Osteocyte (in vitro differentiated cells): ENCODE data around the gene TSPAN31. TPM values are rescaled to one million over a fixed set of nuclear protein-coding genes. Genes with fewer than 3 reads are reported as not detected.
A peak's percentile ranks its signal among the peaks of the same experiment; 100 is the strongest.

ENCODE experiments used
- DNase-seq: peaks from one replicate; pipeline ENCODE4 v3.0.0; 2021; ENCODE audit warnings: mixed read lengths; ENCODE audit not compliant: unreplicated experiment; ENCODE audit errors: extremely low spot score
- H3K27ac Mint-ChIP-seq: one replicate; pipeline ENCODE4 v1.8.0; 2021; ENCODE audit warnings: mild to moderate bottlenecking, mixed read lengths; ENCODE audit not compliant: unreplicated experiment
- H3K27me3 Mint-ChIP-seq: one replicate; pipeline ENCODE4 v1.8.0; 2021; ENCODE audit warnings: mixed read lengths; ENCODE audit not compliant: unreplicated experiment
- H3K36me3 Mint-ChIP-seq: one replicate; pipeline ENCODE4 v1.8.0; 2021; ENCODE audit warnings: mixed read lengths; ENCODE audit not compliant: unreplicated experiment
- H3K4me1 Mint-ChIP-seq: one replicate; pipeline ENCODE4 v1.8.0; 2021; ENCODE audit warnings: mixed read lengths; ENCODE audit not compliant: unreplicated experiment
- H3K4me3 Mint-ChIP-seq: one replicate; pipeline ENCODE4 v1.8.0; 2021; ENCODE audit warnings: mild to moderate bottlenecking, moderate library complexity, mixed read lengths; ENCODE audit not compliant: unreplicated experiment
- H3K9me3 Mint-ChIP-seq: one replicate; pipeline ENCODE4 v1.8.0; 2021; ENCODE audit warnings: mixed read lengths; ENCODE audit not compliant: unreplicated experiment
- total RNA-seq: library from RNA; stranded (reverse); gene quantifications from 2 replicates; pipeline ENCODE4 v1.2.1, GENCODE V29; 2021
- TF ChIP-seq, protein P1 (sequence below): fragments of 200-600 bp; sonication (generic); IDR thresholded peaks from 2 replicates; pipeline ENCODE4 v1.5.0; 2021; ENCODE audit warnings: antibody characterized with exemption, mild to moderate bottlenecking, moderate library complexity

Gene TSPAN31
- total RNA-seq, 1 donor from 2014 or later, result 36.2 TPM

DNA sequence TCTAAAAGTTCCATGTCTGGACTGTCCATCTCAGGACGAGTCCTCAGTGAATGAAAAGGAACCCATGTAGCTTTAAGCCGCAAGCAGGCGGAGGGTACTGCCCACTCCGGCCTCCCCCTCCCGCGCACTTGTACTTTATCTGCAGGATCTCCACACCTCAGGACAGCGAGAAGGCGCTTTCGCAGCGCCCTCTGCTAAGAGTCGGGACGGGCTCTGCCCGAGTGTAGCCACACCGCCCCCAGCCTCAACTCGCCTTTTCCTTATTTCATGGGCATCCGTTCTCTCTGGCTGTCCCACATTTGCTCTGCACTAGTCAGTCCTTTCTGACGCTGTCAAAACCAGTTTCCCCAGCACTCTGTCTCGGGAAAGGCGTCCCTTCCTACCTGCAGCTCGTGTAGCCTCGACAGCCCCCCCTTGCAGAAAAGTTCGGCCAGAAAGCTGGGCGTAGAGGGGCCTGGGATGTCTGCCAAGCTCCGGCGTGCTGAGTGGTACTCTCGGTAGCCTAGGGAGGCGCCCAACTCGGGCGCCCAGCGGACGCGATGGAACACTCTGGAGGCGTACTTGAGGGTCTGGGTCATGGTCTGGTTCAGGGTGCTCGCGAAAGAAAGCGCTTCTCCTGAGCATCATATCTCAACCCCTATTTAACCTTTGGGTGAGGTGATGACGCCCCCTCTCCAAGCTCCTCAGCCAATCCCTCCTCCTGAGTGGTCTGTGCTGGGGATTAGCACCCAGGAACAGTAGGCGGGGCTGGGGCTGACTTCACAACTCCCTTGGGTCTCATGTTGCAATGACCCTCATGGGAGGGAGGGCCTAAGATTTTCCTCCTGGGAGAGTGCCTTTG lies 21.8 kb downstream of the TSPAN31 start, which contains the start of gene CYP27B1:
TSS of gene CYP27B1 (minus strand) at position 615 of the 841 bp plus-strand sequence. CDS start at position 578, 37 bp downstream.
- Mint-ChIP-seq H3K36me3 (peaks cover 6% of the 10 kb centered on the region), H3K4me3 (peak within 1 kb of the TSS; percentile 67), H3K4me1 (peaks cover 25% of the 10 kb centered on the region), H3K27me3 (peaks cover 33% of the 10 kb centered on the region), H3K27ac (no peak within 1 kb of the TSS), H3K9me3 (no peaks in the 10 kb centered on the region)
- no peak for DNase-seq
- TF ChIP-seq, protein P1, sequence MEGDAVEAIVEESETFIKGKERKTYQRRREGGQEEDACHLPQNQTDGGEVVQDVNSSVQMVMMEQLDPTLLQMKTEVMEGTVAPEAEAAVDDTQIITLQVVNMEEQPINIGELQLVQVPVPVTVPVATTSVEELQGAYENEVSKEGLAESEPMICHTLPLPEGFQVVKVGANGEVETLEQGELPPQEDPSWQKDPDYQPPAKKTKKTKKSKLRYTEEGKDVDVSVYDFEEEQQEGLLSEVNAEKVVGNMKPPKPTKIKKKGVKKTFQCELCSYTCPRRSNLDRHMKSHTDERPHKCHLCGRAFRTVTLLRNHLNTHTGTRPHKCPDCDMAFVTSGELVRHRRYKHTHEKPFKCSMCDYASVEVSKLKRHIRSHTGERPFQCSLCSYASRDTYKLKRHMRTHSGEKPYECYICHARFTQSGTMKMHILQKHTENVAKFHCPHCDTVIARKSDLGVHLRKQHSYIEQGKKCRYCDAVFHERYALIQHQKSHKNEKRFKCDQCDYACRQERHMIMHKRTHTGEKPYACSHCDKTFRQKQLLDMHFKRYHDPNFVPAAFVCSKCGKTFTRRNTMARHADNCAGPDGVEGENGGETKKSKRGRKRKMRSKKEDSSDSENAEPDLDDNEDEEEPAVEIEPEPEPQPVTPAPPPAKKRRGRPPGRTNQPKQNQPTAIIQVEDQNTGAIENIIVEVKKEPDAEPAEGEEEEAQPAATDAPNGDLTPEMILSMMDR, result no peak

DNA sequence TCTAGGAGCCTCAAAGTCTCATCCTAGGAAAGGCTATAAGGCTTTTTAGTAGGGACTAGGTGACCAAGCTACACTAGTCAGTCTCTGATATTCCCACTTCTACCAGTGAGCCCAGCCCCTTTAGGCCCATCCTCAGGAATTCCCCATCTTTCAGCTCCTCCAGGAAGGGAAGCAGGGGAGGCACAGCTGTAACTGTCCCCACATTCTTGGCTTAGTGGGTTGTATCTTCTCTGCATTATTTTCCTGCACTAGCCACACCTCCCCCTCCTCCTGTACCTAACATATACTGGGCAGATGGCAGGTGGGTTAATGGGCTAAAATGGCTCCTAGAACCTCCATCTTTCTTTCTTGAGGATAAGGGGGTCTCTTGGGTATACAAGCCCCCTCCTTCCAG lies 22.5 kb downstream of the TSPAN31 start:
- TF ChIP-seq, protein P1, result no peak
- no peak for DNase-seq
- peaks cover 33% of the 10 kb centered on the region for H3K27me3 Mint-ChIP-seq
- no peak overlapping the region for H3K4me3 Mint-ChIP-seq
- no peaks in the 10 kb centered on the region for H3K9me3 Mint-ChIP-seq
- no peak overlapping the region for H3K27ac Mint-ChIP-seq
- H3K36me3 Mint-ChIP-seq, result peaks cover 6% of the 10 kb centered on the region
- H3K4me1 Mint-ChIP-seq, result peaks cover 28% of the 10 kb centered on the region

- Mint-ChIP-seq H3K36me3 (peaks cover 6% of the 10 kb centered on the region), H3K27ac (no peak overlapping the region), H3K4me3 (no peak overlapping the region), H3K4me1 (peaks cover 30% of the 10 kb centered on the region), H3K27me3 (peaks cover 33% of the 10 kb centered on the region), H3K9me3 (no peaks in the 10 kb centered on the region)
- TF ChIP-seq, protein P1, result no peak
- no peak for DNase-seq
Measured at GRCh38 chr12:57767876-57768275, 23.0 kb downstream of the TSPAN31 start.

DNA sequence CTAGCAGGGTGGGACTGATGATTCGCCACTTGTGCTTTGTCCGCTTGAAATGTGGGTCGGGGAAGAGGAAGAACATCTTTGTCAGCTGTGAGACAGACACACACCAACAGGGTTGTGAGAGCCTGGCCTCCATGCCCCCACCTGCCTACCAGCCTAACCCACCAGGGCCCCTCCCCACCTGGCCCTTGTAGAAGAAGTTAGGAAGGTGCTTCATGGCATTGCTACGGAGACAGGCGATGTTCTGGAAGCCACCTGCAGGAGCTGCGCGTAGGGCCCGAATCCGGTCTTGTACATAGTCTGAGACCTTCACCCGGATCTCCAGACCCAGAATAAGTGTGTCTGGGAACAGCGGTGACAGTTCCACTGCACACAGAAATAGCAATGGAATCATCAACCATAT lies 24.8 kb downstream of the TSPAN31 start:
- Mint-ChIP-seq H3K4me3 (no peak overlapping the region), H3K27ac (no peak overlapping the region), H3K9me3 (no peaks in the 10 kb centered on the region), H3K36me3 (peaks cover 6% of the 10 kb centered on the region), H3K27me3 (peaks cover 16% of the 10 kb centered on the region), H3K4me1 (peaks cover 39% of the 10 kb centered on the region)
- TF ChIP-seq, protein P1, result no peak
- DNase-seq, result no peak

- Mint-ChIP-seq H3K27me3 (peaks cover 7% of the 10 kb centered on the region), H3K4me1 (peaks cover 32% of the 10 kb centered on the region), H3K9me3 (no peaks in the 10 kb centered on the region), H3K27ac (no peak overlapping the region), H3K4me3 (peak overlapping the region; percentile 45), H3K36me3 (peaks cover 8% of the 10 kb centered on the region)
- TF ChIP-seq, protein P1, result no peak
- no peak for DNase-seq
Measured at GRCh38 chr12:57770734-57771133, 25.9 kb downstream of the TSPAN31 start.
